Astrocyte (in vitro differentiated cells and primary cell): ENCODE data around the gene C3orf62. TPM values are rescaled to one million over a fixed set of nuclear protein-coding genes. Genes with fewer than 3 reads are reported as not detected.

Experiments
- DNase-seq: peaks from one replicate; pipeline ENCODE4 v3.0.0-alpha.2; 2010; ENCODE audit warnings: low read depth
- FAIRE-seq: peaks from 2 replicates; lab custom pipeline; 2011; peaks lifted over from hg19 to GRCh38; lab: Jason Lieb, UNC
- H2AFZ ChIP-seq: 2 replicates; pipeline ENCODE4 v1.6.0; 2012; ENCODE audit warnings: low read depth, low read length, inconsistent platforms
- H3K27ac ChIP-seq: 2 replicates; pipeline ENCODE4 v1.5.1; 2011; ENCODE audit warnings: low read depth, low read length, inconsistent platforms
- H3K27me3 ChIP-seq: 2 replicates; pipeline ENCODE4 v1.6.0; 2011; ENCODE audit warnings: low read length, inconsistent platforms; ENCODE audit not compliant: insufficient read depth
- H3K36me3 ChIP-seq: 2 replicates; pipeline ENCODE4 v1.5.1; 2011; ENCODE audit warnings: low read length, inconsistent platforms; ENCODE audit not compliant: insufficient read depth
- H3K4me1 ChIP-seq: 2 replicates; pipeline ENCODE4 v1.5.1; 2011; ENCODE audit warnings: low read length, inconsistent platforms; ENCODE audit not compliant: insufficient read depth
- H3K4me2 ChIP-seq: 2 replicates; pipeline ENCODE4 v1.6.0; 2012; ENCODE audit warnings: low read length, inconsistent platforms
- H3K4me3 ChIP-seq: 2 replicates; pipeline ENCODE4 v1.5.1; 2011; ENCODE audit warnings: low read depth, mild to moderate bottlenecking, low read length, inconsistent platforms; ENCODE audit not compliant: insufficient read depth
- H3K79me2 ChIP-seq: 2 replicates; pipeline ENCODE4 v1.6.0; 2012; ENCODE audit warnings: mild to moderate bottlenecking, low read length, inconsistent platforms; ENCODE audit not compliant: insufficient read depth
- H3K9ac ChIP-seq: 2 replicates; pipeline ENCODE4 v1.6.0; 2012; ENCODE audit warnings: mild to moderate bottlenecking, low read length, inconsistent platforms
- H3K9me3 ChIP-seq: 2 replicates; pipeline ENCODE4 v1.5.1; 2012; ENCODE audit warnings: low read depth, mild to moderate bottlenecking, low read length, inconsistent platforms; ENCODE audit not compliant: insufficient read depth
- H4K20me1 ChIP-seq: 2 replicates; pipeline ENCODE4 v1.6.0; 2012; ENCODE audit warnings: low read length, inconsistent platforms; ENCODE audit not compliant: insufficient read depth
- H3K27ac Mint-ChIP-seq: one replicate; pipeline ENCODE4 v1.8.0; 2021; ENCODE audit warnings: mild to moderate bottlenecking, mixed read lengths; ENCODE audit not compliant: unreplicated experiment
- H3K27me3 Mint-ChIP-seq: one replicate; pipeline ENCODE4 v1.8.0; 2021; ENCODE audit warnings: low read depth, mixed read lengths; ENCODE audit not compliant: unreplicated experiment
- H3K36me3 Mint-ChIP-seq: one replicate; pipeline ENCODE4 v1.8.0; 2021; ENCODE audit warnings: low read depth, mixed read lengths; ENCODE audit not compliant: unreplicated experiment
- H3K4me1 Mint-ChIP-seq: one replicate; pipeline ENCODE4 v1.8.0; 2021; ENCODE audit warnings: low read depth, mixed read lengths; ENCODE audit not compliant: unreplicated experiment
- H3K4me3 Mint-ChIP-seq: one replicate; pipeline ENCODE4 v1.8.0; 2021; ENCODE audit warnings: mild to moderate bottlenecking, moderate library complexity, mixed read lengths; ENCODE audit not compliant: unreplicated experiment
- H3K9me3 Mint-ChIP-seq: one replicate; pipeline ENCODE4 v1.8.0; 2021; ENCODE audit warnings: mild to moderate bottlenecking, mixed read lengths; ENCODE audit not compliant: unreplicated experiment
- CTCF ChIP-seq: IDR thresholded peaks from 2 replicates; pipeline ENCODE4 v1.5.1; 2011; ENCODE audit warnings: low read depth, mild to moderate bottlenecking, inconsistent platforms, low read length, moderate library complexity; ENCODE audit not compliant: insufficient read depth
- EZH2 ChIP-seq: IDR thresholded peaks from 2 replicates; pipeline ENCODE4 v1.6.1; 2012; ENCODE audit warnings: mild to moderate bottlenecking, low read length, inconsistent platforms; ENCODE audit not compliant: insufficient read depth
- microRNA-seq: library from miRNA; unstranded; fragments of <30 nt; microRNA quantifications from one replicate; pipeline ENCODE4 v1.2.0, GENCODE V29; 2020
- total RNA-seq: library from RNA; stranded (reverse); gene quantifications from 2 replicates; pipeline ENCODE4 v1.2.1, GENCODE V29; 2021

The C3orf62 gene
- total RNA-seq, 1 donor from 2014 or later, result 4.8 TPM

- Mint-ChIP-seq H3K9me3 (peaks cover 16% of the 10 kb centered on the region), H3K27me3 (peaks cover 24% of the 10 kb centered on the region), H3K27ac (no peak overlapping the region), H3K4me3 (no peak overlapping the region), H3K4me1 (peaks cover 3% of the 10 kb centered on the region), H3K36me3 (no peaks in the 10 kb centered on the region)
- Histone ChIP-seq H3K79me2 (no peaks in the 10 kb centered on the region), H3K4me3 (no peak overlapping the region), H3K4me1 (peaks cover 4% of the 10 kb centered on the region), H3K27me3 (no peaks in the 10 kb centered on the region), H3K4me2 (no peak overlapping the region), H4K20me1 (no peaks in the 10 kb centered on the region), H3K9ac (no peak overlapping the region), H3K27ac (peak overlapping the region; percentile 14), H3K36me3 (no peaks in the 10 kb centered on the region), H3K9me3 (peaks cover 2% of the 10 kb centered on the region), H2AFZ (no peak overlapping the region)
- FAIRE-seq (no peak), DNase-seq (no peak)
- TF ChIP-seq CTCF (no peak), EZH2 (no peak)
Measured at GRCh38 chr3:49219132-49219531, 57.9 kb downstream of the C3orf62 start.

Small RNA genes lying within 50 kb of the gene (microRNA-seq; reads per million reads assigned to microRNA genes)
- gene MIR4271, result not detected

Other genes starting within 250 kb of the C3orf62 start
- gene IMPDH2, start 247.8 kb downstream of the C3orf62 start, total RNA-seq, result 111 and 119 TPM in 2 replicates
- 109 and 119 TPM in 2 replicates for gene QRICH1, start 183.2 kb downstream of the C3orf62 start, total RNA-seq
- 189 and 231 TPM in 2 replicates for gene QARS1, start 172.5 kb downstream of the C3orf62 start, total RNA-seq
- gene USP19, start 156.4 kb downstream of the C3orf62 start, total RNA-seq, result 28.7 and 31.7 TPM in 2 replicates
- gene LAMB2, start 144.2 kb downstream of the C3orf62 start, total RNA-seq, result 344 and 391 TPM in 2 replicates
- 18.5 and 20.5 TPM in 2 replicates for gene CCDC71, start 110.9 kb downstream of the C3orf62 start, total RNA-seq
- gene KLHDC8B, start 105.6 kb downstream of the C3orf62 start, total RNA-seq, result 30.2 and 31.6 TPM in 2 replicates
- 31.8 and 33.8 TPM in 2 replicates for gene USP4, start 62.8 kb upstream of the C3orf62 start, total RNA-seq
- 208 and 268 TPM in 2 replicates for gene GPX1, start 81.1 kb upstream of the C3orf62 start, total RNA-seq
- gene RHOA, start 134.7 kb upstream of the C3orf62 start, total RNA-seq, result 538 and 553 TPM in 2 replicates
- gene TCTA, start 135.2 kb upstream of the C3orf62 start, total RNA-seq, result 14.7 and 15.3 TPM in 2 replicates
- 4.0 and 5.2 TPM in 2 replicates for gene AMT, start 145.2 kb upstream of the C3orf62 start, total RNA-seq
- 19.8 and 20.1 TPM in 2 replicates for gene NICN1, start 152.1 kb upstream of the C3orf62 start, total RNA-seq
- gene DAG1, start 193.0 kb upstream of the C3orf62 start, total RNA-seq, result 64.3 and 84.3 TPM in 2 replicates